GM21576 (cell line): Measurements from ENCODE around the gene STRIT1.
"Not testable (repeated sequence)": the region's sequence is repeated elsewhere in the genome, so short reads cannot be mapped to it uniquely, and the experiment has no call there.

Experiments used
- ATAC-seq: cut with Tn5 transposase; IDR thresholded peaks from one replicate; pipeline ENCODE4 v1.9.1; 2021; ENCODE audit warnings: mild to moderate bottlenecking, moderate library complexity; ENCODE audit not compliant: unreplicated experiment

STRIT1 gene

DNA sequence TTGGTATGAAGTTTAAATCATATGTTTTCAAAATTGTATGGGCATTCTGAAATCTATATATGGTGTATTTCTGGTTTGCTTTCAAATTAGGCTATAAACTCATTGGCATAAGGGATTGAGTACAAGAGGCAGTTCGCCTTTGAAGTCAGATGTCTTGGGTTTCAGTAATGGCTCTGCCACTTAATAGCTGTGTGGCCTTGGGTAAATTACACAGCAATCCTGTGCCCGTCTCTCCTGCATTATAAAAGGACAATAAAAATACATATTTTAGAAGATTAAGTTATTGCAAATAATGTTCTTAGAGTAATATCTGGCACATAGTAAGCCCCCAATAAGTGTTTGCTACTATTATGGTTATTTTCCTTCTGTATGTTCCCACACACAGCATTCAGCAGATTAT lies 20.4 kb upstream of the STRIT1 start:
- ATAC-seq, result no peak

GRCh38 chr3:155313300-155313699 lies 19.8 kb upstream of the STRIT1 start:
- no peak for ATAC-seq

DNA sequence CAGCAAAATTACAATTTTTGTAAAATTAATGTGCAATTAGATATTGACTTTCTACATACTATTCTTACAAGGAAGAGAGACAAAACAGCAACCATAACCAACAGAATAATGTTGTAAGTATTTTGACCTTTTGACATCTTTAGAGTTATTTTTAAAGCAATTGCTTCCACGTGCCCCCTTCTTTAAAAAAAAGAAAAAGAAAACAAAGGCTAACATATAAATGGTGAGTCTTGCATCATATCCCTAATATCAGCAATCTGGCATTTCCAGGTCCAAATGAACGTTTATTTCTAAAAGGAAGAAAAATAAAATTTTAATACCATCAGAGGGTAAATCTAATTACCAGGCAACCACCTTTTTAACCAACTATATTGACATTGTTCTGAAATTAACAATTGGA lies 19.3 kb upstream of the STRIT1 start:
- no peak for ATAC-seq

GRCh38 chr3:155309581-155309980 lies 16.1 kb upstream of the STRIT1 start:
- no peak for ATAC-seq

- no peak for ATAC-seq
These were observed 15.3 kb upstream of the STRIT1 start for GRCh38 chr3:155308831-155309230.

GRCh38 chr3:155307183-155307582 lies 13.7 kb upstream of the STRIT1 start:
- ATAC-seq, result no peak

- ATAC-seq, result no peak
These were observed 10.9 kb upstream of the STRIT1 start for GRCh38 chr3:155304394-155304793.

GRCh38 chr3:155303540-155304097 lies 10.1 kb upstream of the STRIT1 start:
- ATAC-seq, result no peak

DNA sequence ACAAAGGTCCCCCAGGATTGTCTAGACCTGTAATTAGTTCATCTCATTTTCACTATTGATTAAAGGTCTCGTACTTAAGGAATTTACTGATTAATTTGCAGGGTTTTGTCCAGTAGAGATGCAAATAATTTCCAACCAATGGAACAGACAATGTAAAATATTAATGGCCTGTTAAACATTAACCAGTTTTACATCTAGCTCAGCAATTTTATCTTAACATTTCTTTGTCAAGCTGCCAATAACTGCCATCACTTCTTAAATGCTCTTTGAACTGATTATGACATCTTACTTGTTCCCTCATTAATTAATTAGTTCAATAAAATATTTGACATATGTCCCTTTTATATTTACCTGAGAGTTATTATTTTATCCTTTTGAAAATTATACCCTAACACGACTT lies 9.4 kb upstream of the STRIT1 start:
- ATAC-seq, result no peak

GRCh38 chr3:155302481-155302880 lies 9.0 kb upstream of the STRIT1 start:
- ATAC-seq, result no peak

DNA sequence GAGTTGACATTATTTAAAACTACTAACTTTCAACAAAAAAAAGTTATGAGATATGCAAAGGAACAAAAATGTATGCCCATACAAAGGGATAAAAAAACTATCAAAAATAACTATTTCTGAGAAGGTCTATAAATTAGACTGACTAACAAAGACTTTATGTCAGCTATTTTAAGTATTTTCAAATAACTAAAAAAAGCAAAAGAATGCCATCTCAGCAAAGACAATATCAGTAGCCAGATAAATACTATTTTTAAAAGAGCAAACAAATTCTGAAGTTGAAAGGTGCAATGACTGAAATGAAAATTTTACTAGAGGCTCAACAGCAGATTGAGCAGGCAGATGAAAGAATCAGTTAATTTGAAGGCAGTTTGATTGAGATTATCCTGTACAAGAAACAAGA lies 3.6 kb upstream of the STRIT1 start:
- no peak for ATAC-seq

GRCh38 chr3:155296413-155296812 lies 2.9 kb upstream of the STRIT1 start:
- ATAC-seq, result no peak

- ATAC-seq, result no peak
These were observed 790 bp downstream of the STRIT1 start for GRCh38 chr3:155292693-155293092.

DNA sequence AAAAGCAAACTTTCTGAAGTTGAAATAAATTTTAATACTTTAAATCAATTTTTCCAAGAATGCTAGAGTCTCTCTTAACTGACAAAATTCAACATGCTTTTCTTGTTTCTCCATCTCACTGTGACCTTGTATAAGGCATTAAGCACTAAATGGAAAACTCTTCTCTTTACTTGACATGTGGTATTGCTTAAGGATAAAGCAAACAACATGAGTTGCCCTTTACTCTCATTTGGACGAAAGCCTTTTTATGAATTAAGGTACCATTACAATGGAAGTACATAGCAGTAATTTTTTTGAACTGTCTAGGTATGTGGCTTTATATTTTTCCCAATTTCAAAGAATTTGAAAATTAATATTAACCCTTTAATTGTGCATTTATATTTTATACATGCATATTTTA lies 1.4 kb downstream of the STRIT1 start:
- ATAC-seq, result no peak

DNA sequence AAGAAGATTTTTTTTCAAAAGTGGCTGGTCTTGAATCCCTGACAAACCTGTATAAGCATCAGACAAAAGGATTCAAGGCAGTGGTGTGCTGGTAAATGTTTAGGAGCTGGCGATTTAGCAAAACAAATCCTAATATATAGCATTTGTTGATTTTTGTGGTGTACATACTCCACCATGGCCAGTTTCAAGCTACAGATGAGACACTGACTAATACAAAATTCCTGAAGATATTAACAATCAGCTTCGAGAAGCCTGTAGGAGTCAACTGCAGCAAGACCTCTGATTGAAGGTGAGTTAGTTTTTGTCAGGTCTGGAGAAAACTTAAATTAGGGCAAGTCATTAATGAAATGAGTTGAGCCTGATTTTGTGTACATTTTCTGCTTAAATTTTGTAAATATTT lies 6.7 kb downstream of the STRIT1 start:
- ATAC-seq, result no peak

DNA sequence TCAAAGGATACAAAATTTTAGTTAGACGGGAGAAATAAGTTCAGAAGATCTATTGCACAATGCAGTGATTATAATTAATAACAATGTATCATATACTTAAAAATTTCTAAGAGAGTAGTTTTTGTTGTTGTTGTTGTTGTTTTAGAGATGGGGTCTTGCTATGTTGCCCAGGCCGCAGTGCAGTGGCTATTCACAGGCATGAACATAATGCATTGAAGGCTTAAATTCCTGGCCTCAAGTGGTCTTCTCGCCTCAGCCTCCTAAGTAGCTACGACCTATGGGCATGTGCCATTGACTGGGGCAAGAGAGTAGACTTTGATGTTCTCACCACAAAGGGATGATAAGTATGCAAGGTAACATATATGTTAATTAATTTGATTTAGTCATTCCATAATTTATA lies 7.5 kb downstream of the STRIT1 start:
- no peak for ATAC-seq

GRCh38 chr3:155283092-155284056 lies 10.1 kb downstream of the STRIT1 start:
- no peak for ATAC-seq

DNA sequence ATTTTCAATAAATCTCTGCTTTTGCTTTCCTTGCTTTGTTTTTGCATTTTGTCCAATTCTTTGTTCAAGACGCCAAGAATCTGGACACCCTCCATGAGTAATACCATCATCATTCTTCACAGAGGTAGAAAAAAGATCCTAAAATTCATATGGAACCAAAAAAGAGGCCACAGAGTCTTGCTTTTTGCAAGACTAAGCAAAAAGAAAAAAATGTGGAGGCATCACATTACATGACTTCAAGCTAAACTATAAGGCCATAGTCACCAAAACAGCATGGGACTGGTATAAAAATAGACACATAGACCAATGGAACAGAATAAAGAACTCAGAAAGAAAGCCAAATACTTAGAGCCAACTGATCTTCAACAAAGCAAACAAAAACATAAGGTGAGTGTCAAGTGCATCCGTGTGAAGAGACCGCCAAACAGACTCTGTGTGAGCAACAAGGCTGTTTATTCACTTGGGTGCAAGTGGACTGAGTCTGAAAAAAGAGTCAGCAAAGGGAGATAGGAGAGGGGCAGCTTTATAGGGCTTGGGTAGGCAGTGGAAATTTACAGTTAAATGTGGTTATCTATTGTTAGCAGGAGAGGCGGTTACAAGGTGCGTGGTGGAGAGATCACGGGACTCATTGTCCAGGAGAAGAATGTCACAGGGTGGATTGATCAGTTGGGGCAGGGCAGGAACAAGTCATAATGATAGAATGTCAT lies 10.9 kb downstream of the STRIT1 start:
- ATAC-seq, result no peak

DNA sequence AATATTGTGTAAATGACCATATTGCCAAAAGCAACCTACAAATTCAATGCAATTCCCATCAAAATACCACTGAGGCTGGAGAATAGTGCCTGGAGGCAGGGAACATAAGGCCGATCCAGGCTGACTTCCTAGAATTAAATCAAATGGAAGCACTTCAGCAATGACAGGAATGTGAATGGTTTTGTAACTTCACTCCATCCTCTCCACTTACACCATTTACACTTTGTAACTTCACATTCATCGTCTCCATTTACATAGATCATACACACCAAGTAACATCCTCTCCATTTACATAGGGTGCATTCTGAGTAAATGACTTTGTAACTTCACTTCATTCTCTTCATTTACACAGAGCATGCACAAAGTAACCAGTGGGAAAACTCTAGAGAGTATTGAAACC lies 11.6 kb downstream of the STRIT1 start:
- ATAC-seq, result no peak

DNA sequence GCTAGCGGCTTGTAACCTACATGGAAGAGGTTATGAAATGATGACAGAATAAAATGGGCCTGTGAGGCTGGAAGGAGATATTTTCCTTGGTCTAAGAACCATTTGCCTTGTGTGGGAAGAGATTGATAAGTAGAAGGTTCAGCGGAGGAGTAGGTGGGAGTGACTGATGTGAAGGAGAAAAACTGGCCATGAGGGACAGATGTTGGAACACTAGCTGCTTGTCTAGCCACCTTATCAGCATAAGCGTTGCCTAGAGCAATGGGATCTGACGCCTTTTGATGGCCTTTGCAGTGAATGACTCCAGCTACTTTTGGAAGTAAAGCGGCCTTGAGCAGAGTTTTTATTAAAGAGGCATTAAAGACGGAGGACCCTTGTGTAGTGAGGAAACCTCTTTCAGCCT lies 17.4 kb downstream of the STRIT1 start:
- not testable (repeated sequence) for ATAC-seq

DNA sequence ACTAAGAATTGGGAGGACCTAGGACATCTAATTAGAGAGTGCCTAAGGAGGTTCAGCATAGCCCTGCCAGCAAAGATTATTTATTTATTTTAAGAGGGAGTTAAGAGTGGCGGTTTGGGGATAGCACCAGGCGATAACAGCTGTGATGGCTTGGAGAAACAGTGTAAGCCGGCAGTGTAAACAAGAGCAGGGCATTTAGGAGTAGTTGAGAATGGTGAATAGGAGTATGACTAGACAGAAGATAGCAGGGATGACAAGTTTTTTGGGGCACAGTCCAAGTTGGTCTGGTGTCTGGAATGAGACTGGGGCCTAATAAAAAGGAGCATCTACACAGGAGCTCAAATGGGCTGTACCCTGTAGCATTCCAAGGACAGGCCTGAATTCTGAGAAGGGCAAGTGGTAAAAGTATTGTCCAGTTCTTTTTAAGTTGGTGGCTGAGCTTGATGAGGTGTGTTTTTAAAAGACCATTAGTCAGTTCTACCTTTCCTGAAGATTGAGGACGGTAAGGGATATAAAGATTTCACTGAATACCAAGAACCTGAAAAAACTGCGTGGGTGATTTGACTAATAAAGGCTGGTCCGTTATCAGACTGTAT lies 18.2 kb downstream of the STRIT1 start:
- not testable (repeated sequence) for ATAC-seq
